Neural progenitor cell (in vitro differentiated cells): Measurements from ENCODE around the gene TRIM31.

Experiments used
- EZH2 ChIP-seq: fragments of 200-600 bp; sonication (generic); IDR thresholded peaks from 2 replicates; pipeline ENCODE4 v1.6.1; 2017; ENCODE audit warnings: antibody characterized with exemption, mild to moderate bottlenecking, moderate library complexity
- TF ChIP-seq, protein P1 (sequence below): fragments of 200-600 bp; sonication (generic); IDR thresholded peaks from 2 replicates; pipeline ENCODE4 v1.5.1; 2017; ENCODE audit warnings: antibody characterized with exemption, mild to moderate bottlenecking

- TF ChIP-seq, protein P1, sequence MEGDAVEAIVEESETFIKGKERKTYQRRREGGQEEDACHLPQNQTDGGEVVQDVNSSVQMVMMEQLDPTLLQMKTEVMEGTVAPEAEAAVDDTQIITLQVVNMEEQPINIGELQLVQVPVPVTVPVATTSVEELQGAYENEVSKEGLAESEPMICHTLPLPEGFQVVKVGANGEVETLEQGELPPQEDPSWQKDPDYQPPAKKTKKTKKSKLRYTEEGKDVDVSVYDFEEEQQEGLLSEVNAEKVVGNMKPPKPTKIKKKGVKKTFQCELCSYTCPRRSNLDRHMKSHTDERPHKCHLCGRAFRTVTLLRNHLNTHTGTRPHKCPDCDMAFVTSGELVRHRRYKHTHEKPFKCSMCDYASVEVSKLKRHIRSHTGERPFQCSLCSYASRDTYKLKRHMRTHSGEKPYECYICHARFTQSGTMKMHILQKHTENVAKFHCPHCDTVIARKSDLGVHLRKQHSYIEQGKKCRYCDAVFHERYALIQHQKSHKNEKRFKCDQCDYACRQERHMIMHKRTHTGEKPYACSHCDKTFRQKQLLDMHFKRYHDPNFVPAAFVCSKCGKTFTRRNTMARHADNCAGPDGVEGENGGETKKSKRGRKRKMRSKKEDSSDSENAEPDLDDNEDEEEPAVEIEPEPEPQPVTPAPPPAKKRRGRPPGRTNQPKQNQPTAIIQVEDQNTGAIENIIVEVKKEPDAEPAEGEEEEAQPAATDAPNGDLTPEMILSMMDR: no peak
- no peak for TF ChIP-seq EZH2
These were observed 25.0 kb downstream of the TRIM31 start for GRCh38 chr6:30087876-30088275.
